Uterus (tissue), 2 donors: ENCODE results near the gene UPK3B.
"Not testable (repeated sequence)": the region's sequence is repeated elsewhere in the genome, so short reads cannot be mapped to it uniquely, and the experiment has no call there.

Experiments used
- POLR2A ChIP-seq, 2 donors: fragments of 450-650 bp; IDR thresholded peaks; one replicate each; pipeline ENCODE4 v1.6.1; 2016; ENCODE audit warnings: antibody characterized with exemption in 2 of 2, mild to moderate bottlenecking in 1 of 2, moderate library complexity in 1 of 2
- TF ChIP-seq, protein P1 (sequence below), 4 experiments: fragments of 200-600 bp in 2 of 4; fragments of 450-650 bp in 2 of 4; sonication (generic) in 2 of 4; IDR thresholded peaks; one replicate each; pipeline ENCODE4 v1.5.1; 2016 to 2019; ENCODE audit warnings: antibody characterized with exemption in 4 of 4, mild to moderate bottlenecking in 2 of 4, moderate library complexity in 1 of 4

DNA sequence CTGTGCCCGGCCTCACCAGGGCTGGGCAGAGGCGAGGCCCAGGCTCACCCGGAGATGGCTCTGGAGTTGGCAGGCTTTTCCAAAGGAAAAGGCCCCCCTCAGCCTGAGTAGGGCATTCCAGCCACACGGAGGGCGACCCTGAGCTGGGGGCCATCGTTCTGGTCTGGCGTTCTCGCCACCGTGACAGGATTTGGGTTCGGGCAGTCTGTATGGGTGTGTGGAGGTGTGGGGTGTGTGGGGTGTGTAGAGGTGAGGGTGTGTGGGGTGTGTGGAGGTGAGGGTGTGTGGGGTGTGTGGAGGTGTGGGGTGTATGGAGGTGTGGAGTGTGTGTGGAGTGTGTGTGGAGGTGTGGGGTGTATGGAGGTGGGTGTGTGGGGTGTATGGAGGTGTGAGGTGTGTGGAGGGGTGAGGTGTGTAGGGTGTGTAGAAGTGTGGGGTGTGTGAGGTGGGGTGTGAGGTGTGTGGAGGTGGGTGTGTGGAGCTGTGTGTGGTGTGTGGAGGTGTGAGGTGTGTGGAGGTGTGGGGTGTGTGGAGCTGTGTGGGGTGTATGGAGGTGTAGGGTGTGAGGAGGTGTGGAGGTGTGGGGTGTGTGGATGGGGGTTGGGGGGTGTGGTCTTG is 11.7 kb upstream of the UPK3B start:
- TF ChIP-seq, protein P1, sequence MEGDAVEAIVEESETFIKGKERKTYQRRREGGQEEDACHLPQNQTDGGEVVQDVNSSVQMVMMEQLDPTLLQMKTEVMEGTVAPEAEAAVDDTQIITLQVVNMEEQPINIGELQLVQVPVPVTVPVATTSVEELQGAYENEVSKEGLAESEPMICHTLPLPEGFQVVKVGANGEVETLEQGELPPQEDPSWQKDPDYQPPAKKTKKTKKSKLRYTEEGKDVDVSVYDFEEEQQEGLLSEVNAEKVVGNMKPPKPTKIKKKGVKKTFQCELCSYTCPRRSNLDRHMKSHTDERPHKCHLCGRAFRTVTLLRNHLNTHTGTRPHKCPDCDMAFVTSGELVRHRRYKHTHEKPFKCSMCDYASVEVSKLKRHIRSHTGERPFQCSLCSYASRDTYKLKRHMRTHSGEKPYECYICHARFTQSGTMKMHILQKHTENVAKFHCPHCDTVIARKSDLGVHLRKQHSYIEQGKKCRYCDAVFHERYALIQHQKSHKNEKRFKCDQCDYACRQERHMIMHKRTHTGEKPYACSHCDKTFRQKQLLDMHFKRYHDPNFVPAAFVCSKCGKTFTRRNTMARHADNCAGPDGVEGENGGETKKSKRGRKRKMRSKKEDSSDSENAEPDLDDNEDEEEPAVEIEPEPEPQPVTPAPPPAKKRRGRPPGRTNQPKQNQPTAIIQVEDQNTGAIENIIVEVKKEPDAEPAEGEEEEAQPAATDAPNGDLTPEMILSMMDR (IDR thresholded peaks at IDR 0.05), result not testable (repeated sequence)
- not testable (repeated sequence) for TF ChIP-seq POLR2A (IDR thresholded peaks at IDR 0.05)
